ENCODE results near the gene NSMCE3. TPM values are rescaled to one million over a fixed set of nuclear protein-coding genes. Genes with fewer than 3 reads are reported as not detected.

NSMCE3 gene
- polyA plus RNA-seq, 1 donor from 2014 or later = 15.1 TPM

DNA sequence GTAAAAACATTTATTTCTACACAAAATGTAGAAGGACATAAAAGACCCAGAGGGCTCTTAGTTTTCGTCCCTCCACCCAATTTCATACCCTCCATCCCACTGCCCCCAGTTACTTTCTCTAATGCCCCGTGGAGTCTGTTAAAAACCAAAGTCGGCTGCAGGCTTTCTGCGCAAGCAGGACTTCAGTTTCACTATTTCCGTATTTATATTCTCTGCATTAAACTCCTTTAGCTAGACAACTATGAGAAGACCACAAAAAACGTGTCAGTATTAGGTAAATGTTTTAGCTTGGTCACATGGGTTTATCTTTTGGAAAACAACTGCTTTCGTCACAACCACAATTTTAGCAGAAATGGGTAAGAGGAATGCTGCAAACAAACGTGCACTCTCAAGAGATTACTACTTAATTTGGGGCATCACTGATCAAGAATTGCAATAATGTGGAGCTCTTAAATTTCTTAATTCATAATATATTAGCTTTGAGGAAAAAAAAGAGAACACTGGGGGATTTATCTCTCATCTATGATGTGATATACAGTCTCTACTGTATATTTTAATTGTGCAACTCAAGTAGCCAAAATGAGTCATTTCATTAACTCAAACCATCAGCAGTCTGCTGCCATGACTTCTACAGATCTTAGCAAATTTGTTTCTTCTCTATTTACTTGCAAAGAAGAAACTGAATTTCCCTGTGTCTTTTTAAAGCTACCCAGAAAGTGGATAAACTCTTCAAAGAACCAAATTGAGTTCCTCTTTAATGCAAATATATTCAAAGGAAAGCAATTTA is 740 bp upstream of the NSMCE3 start:
- peak overlapping the region; percentile 90 for H3K4me3 ChIP-seq (ENCODE audit: low read length)
- peak overlapping the region; percentile 89 for H3K27ac ChIP-seq (ENCODE audit: low read length)
- H3K4me2 ChIP-seq (ENCODE audit: low read length) = peak overlapping the region; percentile 76
- TF ChIP-seq RAD21 (conservative IDR thresholded peaks at IDR 0.05) = no peak
- TF ChIP-seq TAF1 (IDR thresholded peaks at IDR 0.05; ENCODE audit: low read depth) = no peak
- no peak for TF ChIP-seq EZH2 (IDR thresholded peaks at IDR 0.05; ENCODE audit: borderline replicate concordance, insufficient read depth, low read length, poor library complexity, severe bottlenecking)
- TF ChIP-seq, protein P1, sequence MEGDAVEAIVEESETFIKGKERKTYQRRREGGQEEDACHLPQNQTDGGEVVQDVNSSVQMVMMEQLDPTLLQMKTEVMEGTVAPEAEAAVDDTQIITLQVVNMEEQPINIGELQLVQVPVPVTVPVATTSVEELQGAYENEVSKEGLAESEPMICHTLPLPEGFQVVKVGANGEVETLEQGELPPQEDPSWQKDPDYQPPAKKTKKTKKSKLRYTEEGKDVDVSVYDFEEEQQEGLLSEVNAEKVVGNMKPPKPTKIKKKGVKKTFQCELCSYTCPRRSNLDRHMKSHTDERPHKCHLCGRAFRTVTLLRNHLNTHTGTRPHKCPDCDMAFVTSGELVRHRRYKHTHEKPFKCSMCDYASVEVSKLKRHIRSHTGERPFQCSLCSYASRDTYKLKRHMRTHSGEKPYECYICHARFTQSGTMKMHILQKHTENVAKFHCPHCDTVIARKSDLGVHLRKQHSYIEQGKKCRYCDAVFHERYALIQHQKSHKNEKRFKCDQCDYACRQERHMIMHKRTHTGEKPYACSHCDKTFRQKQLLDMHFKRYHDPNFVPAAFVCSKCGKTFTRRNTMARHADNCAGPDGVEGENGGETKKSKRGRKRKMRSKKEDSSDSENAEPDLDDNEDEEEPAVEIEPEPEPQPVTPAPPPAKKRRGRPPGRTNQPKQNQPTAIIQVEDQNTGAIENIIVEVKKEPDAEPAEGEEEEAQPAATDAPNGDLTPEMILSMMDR (IDR thresholded peaks at IDR 0.05; ENCODE audit: poor library complexity, severe bottlenecking) = no peak
- TF ChIP-seq EP300 (conservative IDR thresholded peaks at IDR 0.05; ENCODE audit: poor library complexity, severe bottlenecking) = no peak
- no peak for TF ChIP-seq POLR2AphosphoS5 (IDR thresholded peaks at IDR 0.05)
- TF ChIP-seq, protein P2, sequence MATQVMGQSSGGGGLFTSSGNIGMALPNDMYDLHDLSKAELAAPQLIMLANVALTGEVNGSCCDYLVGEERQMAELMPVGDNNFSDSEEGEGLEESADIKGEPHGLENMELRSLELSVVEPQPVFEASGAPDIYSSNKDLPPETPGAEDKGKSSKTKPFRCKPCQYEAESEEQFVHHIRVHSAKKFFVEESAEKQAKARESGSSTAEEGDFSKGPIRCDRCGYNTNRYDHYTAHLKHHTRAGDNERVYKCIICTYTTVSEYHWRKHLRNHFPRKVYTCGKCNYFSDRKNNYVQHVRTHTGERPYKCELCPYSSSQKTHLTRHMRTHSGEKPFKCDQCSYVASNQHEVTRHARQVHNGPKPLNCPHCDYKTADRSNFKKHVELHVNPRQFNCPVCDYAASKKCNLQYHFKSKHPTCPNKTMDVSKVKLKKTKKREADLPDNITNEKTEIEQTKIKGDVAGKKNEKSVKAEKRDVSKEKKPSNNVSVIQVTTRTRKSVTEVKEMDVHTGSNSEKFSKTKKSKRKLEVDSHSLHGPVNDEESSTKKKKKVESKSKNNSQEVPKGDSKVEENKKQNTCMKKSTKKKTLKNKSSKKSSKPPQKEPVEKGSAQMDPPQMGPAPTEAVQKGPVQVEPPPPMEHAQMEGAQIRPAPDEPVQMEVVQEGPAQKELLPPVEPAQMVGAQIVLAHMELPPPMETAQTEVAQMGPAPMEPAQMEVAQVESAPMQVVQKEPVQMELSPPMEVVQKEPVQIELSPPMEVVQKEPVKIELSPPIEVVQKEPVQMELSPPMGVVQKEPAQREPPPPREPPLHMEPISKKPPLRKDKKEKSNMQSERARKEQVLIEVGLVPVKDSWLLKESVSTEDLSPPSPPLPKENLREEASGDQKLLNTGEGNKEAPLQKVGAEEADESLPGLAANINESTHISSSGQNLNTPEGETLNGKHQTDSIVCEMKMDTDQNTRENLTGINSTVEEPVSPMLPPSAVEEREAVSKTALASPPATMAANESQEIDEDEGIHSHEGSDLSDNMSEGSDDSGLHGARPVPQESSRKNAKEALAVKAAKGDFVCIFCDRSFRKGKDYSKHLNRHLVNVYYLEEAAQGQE (IDR thresholded peaks at IDR 0.05; ENCODE audit: borderline replicate concordance) = no peak
- no peak for TF ChIP-seq SMC3 (conservative IDR thresholded peaks at IDR 0.05; ENCODE audit: poor library complexity)
- TF ChIP-seq MXI1 (conservative IDR thresholded peaks at IDR 0.05; ENCODE audit: poor library complexity, severe bottlenecking) = no peak
- H3K36me3 ChIP-seq (ENCODE audit: insufficient read depth, low read length) = no peaks in the 10 kb centered on the region
- peak overlapping the region; percentile 52 for H2AFZ ChIP-seq (ENCODE audit: low read depth, low read length)
- H3K9me2 ChIP-seq (ENCODE audit: insufficient read depth, low read length) = no peaks in the 10 kb centered on the region
- H4K20me1 ChIP-seq (ENCODE audit: insufficient read depth) = no peaks in the 10 kb centered on the region
- H3K9me3 ChIP-seq (ENCODE audit: low read length) = no peaks in the 10 kb centered on the region
- H3K27me3 ChIP-seq (ENCODE audit: insufficient read depth, low read depth, low read length) = no peaks in the 10 kb centered on the region
- H3F3A ChIP-seq (ENCODE audit: insufficient read depth, low read length, poor library complexity, severe bottlenecking) = no peaks in the 10 kb centered on the region
- peak overlapping the region; percentile 85 for H3K9ac ChIP-seq (ENCODE audit: low read length)
- H3K79me2 ChIP-seq (replicated peaks; ENCODE audit: insufficient read depth, low read length) = peaks cover 30% of the 10 kb centered on the region

DNA sequence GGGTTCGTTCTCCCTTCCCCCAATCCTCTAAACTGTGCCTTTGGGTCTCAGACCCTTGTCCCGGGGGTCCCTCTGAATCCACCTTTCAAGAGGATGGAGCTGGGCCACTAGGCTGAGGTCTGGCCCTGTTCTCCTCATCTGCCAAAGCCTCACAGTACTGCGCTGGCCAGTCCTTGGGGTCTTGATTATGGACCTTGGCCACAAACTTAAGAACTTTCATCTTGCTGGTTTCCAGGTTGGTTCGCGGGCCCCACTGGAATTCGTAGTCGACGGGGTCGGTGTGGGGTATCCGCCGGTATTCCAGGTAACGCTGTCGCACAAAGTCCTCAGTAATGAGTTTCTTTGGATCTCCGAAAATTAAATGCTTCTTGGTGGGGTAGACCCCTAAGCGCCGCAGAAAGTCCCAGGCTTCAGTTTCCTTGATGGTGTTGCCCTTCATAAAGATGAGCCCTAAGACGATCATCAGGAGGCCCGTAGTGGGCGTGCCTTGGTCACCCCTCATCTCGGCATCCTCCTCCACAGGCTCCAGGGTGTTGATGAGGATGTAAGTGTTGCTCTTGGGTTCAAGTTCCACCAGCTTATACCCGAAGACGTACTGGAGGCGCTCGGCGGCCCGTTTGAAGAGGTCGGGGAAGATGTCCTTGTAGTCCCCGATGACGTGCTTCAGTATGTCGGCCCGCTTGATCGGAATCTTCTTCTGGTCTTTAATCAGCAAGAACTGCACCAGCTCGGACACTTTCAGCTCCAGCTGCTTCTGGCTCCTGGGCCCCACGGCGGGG is 727 bp downstream of the NSMCE3 start:
- Histone ChIP-seq H3K27ac (ENCODE audit: low read length) (peak overlapping the region; percentile 89), H3K9ac (ENCODE audit: low read length) (peak overlapping the region; percentile 85), H3K4me2 (ENCODE audit: low read length) (peak overlapping the region; percentile 100), H3K36me3 (ENCODE audit: insufficient read depth, low read length) (no peaks in the 10 kb centered on the region), H3K4me3 (ENCODE audit: low read length) (peak overlapping the region; percentile 90), H2AFZ (ENCODE audit: low read depth, low read length) (peak overlapping the region; percentile 67), H3K9me2 (ENCODE audit: insufficient read depth, low read length) (no peaks in the 10 kb centered on the region), H4K20me1 (ENCODE audit: insufficient read depth) (no peaks in the 10 kb centered on the region), H3F3A (ENCODE audit: insufficient read depth, low read length, poor library complexity, severe bottlenecking) (no peaks in the 10 kb centered on the region), H3K27me3 (ENCODE audit: insufficient read depth, low read depth, low read length) (no peaks in the 10 kb centered on the region), H3K9me3 (ENCODE audit: low read length) (no peaks in the 10 kb centered on the region), H3K79me2 (replicated peaks; ENCODE audit: insufficient read depth, low read length) (peaks cover 30% of the 10 kb centered on the region)
- TF ChIP-seq EP300 (conservative IDR thresholded peaks at IDR 0.05; ENCODE audit: poor library complexity, severe bottlenecking) = no peak
- TF ChIP-seq MXI1 (conservative IDR thresholded peaks at IDR 0.05; ENCODE audit: poor library complexity, severe bottlenecking) = no peak
- no peak for TF ChIP-seq TAF1 (IDR thresholded peaks at IDR 0.05; ENCODE audit: low read depth)
- no peak for TF ChIP-seq SMC3 (conservative IDR thresholded peaks at IDR 0.05; ENCODE audit: poor library complexity)
- no peak for TF ChIP-seq EZH2 (IDR thresholded peaks at IDR 0.05; ENCODE audit: borderline replicate concordance, insufficient read depth, low read length, poor library complexity, severe bottlenecking)
- no peak for TF ChIP-seq POLR2AphosphoS5 (IDR thresholded peaks at IDR 0.05)
- no peak for TF ChIP-seq RAD21 (conservative IDR thresholded peaks at IDR 0.05)
- TF ChIP-seq, protein P1 (IDR thresholded peaks at IDR 0.05; ENCODE audit: poor library complexity, severe bottlenecking) = no peak
- TF ChIP-seq, protein P2 (IDR thresholded peaks at IDR 0.05; ENCODE audit: borderline replicate concordance) = no peak
